ENCODE measurements around the gene SRPK3. TPM values are rescaled to one million over a fixed set of nuclear protein-coding genes. Genes with fewer than 3 reads are reported as not detected.

SRPK3 gene
- total and polyA plus RNA-seq, 11 donors = 8.8 to 49.7 (median 38.9) TPM

GRCh38 chrX:153829799-153830639 is 49.2 kb downstream of the SRPK3 start, which contains the start of gene PDZD4:
Gene PDZD4 (minus strand): TSS chrX:153830544. CDS start chrX:153830298, 246 bp downstream.
- Histone ChIP-seq H3K36me3 (no peaks in the 10 kb centered on the region), H3K27ac (peak within 1 kb of the TSS in 1 of 12 donors; percentile 68)

GRCh38 chrX:153830640-153831428 is 50.0 kb downstream of the SRPK3 start:
- Histone ChIP-seq H3K9me3 (no peaks in the 10 kb centered on the region), H3K4me3 (peak overlapping the region in 7 of 12 donors; percentile 26 to 59 (median 51)), H3K27me3 (peaks cover 0 to 71% (median 0%) of the 10 kb centered on the region in 9 donors), H3K36me3 (no peaks in the 10 kb centered on the region), H3K4me1 (peaks cover 0 to 23% (median 0%) of the 10 kb centered on the region in 12 donors), H3K27ac (no peak overlapping the region)
- WGBS, 4 donors = 3 to 35% (median 13%) methylated on average over 10 to 100 of the region's 102 CpGs
- intact Hi-C loops (cut with DNase I) = loop anchor here in 2 of 10 donors (10.0 kb wide), 1 partner anchor 74 kb away; the partner anchor contains the start of gene AVPR2 (in 2 of the 2)
- ATAC-seq = no peak
- TF ChIP-seq CTCF (IDR thresholded peaks at IDR 0.05) (no peak), POLR2A (IDR thresholded peaks at IDR 0.05) (no peak)
- DNase-seq = no peak

More at GRCh38 chrX:153829799-153830639, 49.2 kb downstream of the SRPK3 start, which contains the start of gene PDZD4:
- no peak for TF ChIP-seq POLR2A (IDR thresholded peaks at IDR 0.05)
- no peak for TF ChIP-seq CTCF (IDR thresholded peaks at IDR 0.05)
- intact Hi-C loops (cut with DNase I) = loop anchor here in 3 of 10 donors (5.0 to 10.0 kb wide), 3 partner anchors 57 to 75 kb away; partner anchors contain the start of genes AVPR2 (in 3 of the 3) and L1CAM (in 1 of the 3)
- peaks cover 0 to 79% (median 0%) of the 10 kb centered on the region in 9 donors for H3K27me3 ChIP-seq
- peak within 1 kb of the TSS; percentile 19 to 59 (median 49) for H3K4me3 ChIP-seq
- 1 to 40% (median 16%) methylated on average over 24 to 97 of the region's 97 CpGs for WGBS, 4 donors
- ATAC-seq (peak in 1 of 4 donors; percentile 28), DNase-seq (no peak)
- H3K4me1 ChIP-seq = peaks cover 0 to 23% (median 0%) of the 10 kb centered on the region in 12 donors
- H3K9me3 ChIP-seq = no peaks in the 10 kb centered on the region

- Histone ChIP-seq H3K36me3 (no peaks in the 10 kb centered on the region), H3K4me1 (peaks cover 0 to 23% (median 0%) of the 10 kb centered on the region in 12 donors), H3K27ac (no peak overlapping the region), H3K4me3 (no peak overlapping the region), H3K27me3 (peaks cover 0 to 69% (median 0%) of the 10 kb centered on the region in 9 donors), H3K9me3 (no peaks in the 10 kb centered on the region)
- WGBS, 4 donors = 60 to 71% (median 67%) methylated on average over 19 to 23 of the region's 23 CpGs
- TF ChIP-seq POLR2A (IDR thresholded peaks at IDR 0.05) (no peak), CTCF (IDR thresholded peaks at IDR 0.05) (no peak)
- ATAC-seq (no peak), DNase-seq (no peak)
- intact Hi-C loops (cut with DNase I) = loop anchor here in 2 of 10 donors (10.0 kb wide), 1 partner anchor 73 kb away; the partner anchor contains the start of gene AVPR2 (in 2 of the 2)
Observed at GRCh38 chrX:153831429-153832150, 50.7 kb downstream of the SRPK3 start.
